HepG2 (cell line): ENCODE data around the gene SUPT6H. TPM values are rescaled to one million over a fixed set of nuclear protein-coding genes. Genes with fewer than 3 reads are reported as not detected.
"Not testable (repeated sequence)": the region's sequence is repeated elsewhere in the genome, so short reads cannot be mapped to it uniquely, and the experiment has no call there.

Source experiments
- ATAC-seq: fragments of 200-7000 bp; cut with Tn5 transposase; 3 replicates; pipeline ENCODE4 v1.9.1; 2020; ENCODE audit warnings: mild to moderate bottlenecking, moderate library complexity
- BruUV-seq: library from RNA; stranded (reverse); fragments of 400-500 nt; replicated peaks from 2 replicates; lab custom pipeline; 2021; lab: Mats Ljungman, UMichigan
- CTCF ChIA-PET: fragments of 300-600 bp; formaldehyde crosslinking; extraction: SDS; loops from one replicate; lab custom pipeline; 2021; ENCODE audit warnings: low total read pairs, inconsistent platforms, low intra/inter-chr PET ratio; lab: Yijun Ruan, JAX
- POLR2A ChIA-PET: fragments of 350-600 bp; sonication (Branson Sonifier 250); formaldehyde crosslinking; loops from one replicate; lab custom pipeline; 2020; ENCODE audit warnings: antibody characterized with exemption, inconsistent platforms; lab: Yijun Ruan, JAX
- DNase-seq: peaks from one replicate; pipeline ENCODE4 v3.0.0-alpha.2; 2015; ENCODE audit warnings: low spot score
- FAIRE-seq: peaks from 3 replicates; lab custom pipeline; 2011; peaks lifted over from hg19 to GRCh38; lab: Jason Lieb, UNC
- H2AFZ ChIP-seq: one replicate; pipeline ENCODE4 v1.6.1; 2011; ENCODE audit warnings: low read length, inconsistent platforms
- H3K27ac ChIP-seq: fragments of 300-600 bp; 3 replicates; pipeline ENCODE4 v1.8.0; 2011; ENCODE audit warnings: mixed run types, mild to moderate bottlenecking, mixed read lengths, low read length, inconsistent platforms; ENCODE audit not compliant: insufficient read depth; ENCODE audit errors: extremely low read length
- H3K27me3 ChIP-seq, 2 experiments: fragments of 200-600 bp in 1 of 2; 2 replicates in 1 of 2; 3 replicates in 1 of 2; pipeline versions ENCODE4 v1.6.0 to v1.8.0; 2011; ENCODE audit warnings: low read length in 2 of 2, mild to moderate bottlenecking in 2 of 2, moderate library complexity in 2 of 2, inconsistent platforms in 1 of 2; ENCODE audit not compliant: insufficient read depth in 2 of 2, control insufficient read depth in 1 of 2
- H3K36me3 ChIP-seq, 2 experiments: fragments of 200-600 bp in 1 of 2; replicated peaks in 1 of 2; 2 replicates in 1 of 2; 3 replicates in 1 of 2; pipeline versions ENCODE4 v1.5.1 to v1.8.0; 2011; ENCODE audit warnings: low read length in 2 of 2, inconsistent platforms in 1 of 2; ENCODE audit not compliant: insufficient read depth in 2 of 2, control insufficient read depth in 1 of 2
- H3K4me1 ChIP-seq: 2 replicates; pipeline ENCODE4 v1.5.1; 2012; ENCODE audit warnings: low read length, inconsistent platforms; ENCODE audit not compliant: insufficient read depth
- H3K4me2 ChIP-seq: 2 replicates; pipeline ENCODE4 v1.6.0; 2011; ENCODE audit warnings: low read depth, low read length, inconsistent platforms
- H3K4me3 ChIP-seq, 3 experiments: fragments of 200-600 bp in 1 of 3; sonication (generic), shearing (Covaris generic) in 1 of 3; replicated peaks in 1 of 3; 2 replicates each; pipeline ENCODE4 v1.5.1; 2011 to 2016; ENCODE audit warnings: low read length in 3 of 3, inconsistent platforms in 2 of 3, low read depth in 2 of 3, mild to moderate bottlenecking in 2 of 3, control low read depth in 1 of 3, mixed read lengths in 1 of 3; ENCODE audit not compliant: insufficient read depth in 1 of 3
- H3K79me2 ChIP-seq: one replicate; pipeline ENCODE4 v1.6.1; 2011; ENCODE audit warnings: low read length, inconsistent platforms; ENCODE audit not compliant: insufficient read depth
- H3K9ac ChIP-seq: 2 replicates; pipeline ENCODE4 v1.6.0; 2011; ENCODE audit warnings: mild to moderate bottlenecking, low read depth, low read length, inconsistent platforms; ENCODE audit not compliant: insufficient read depth
- H3K9me3 ChIP-seq: 2 replicates; pipeline ENCODE4 v1.5.1; 2012; ENCODE audit warnings: mild to moderate bottlenecking, low read length
- H4K20me1 ChIP-seq: 2 replicates; pipeline ENCODE4 v1.6.0; 2011; ENCODE audit warnings: inconsistent platforms, mild to moderate bottlenecking, low read length, moderate library complexity; ENCODE audit not compliant: insufficient read depth
- BORCS8-MEF2B ChIP-seq: sonication (generic); formaldehyde crosslinking; IDR thresholded peaks from 2 replicates; pipeline ENCODE4 v1.8.0; 2022; ENCODE audit warnings: mild to moderate bottlenecking, missing genetic modification reagents
- GATAD1 ChIP-seq: IDR thresholded peaks from 2 replicates; pipeline ENCODE4 v1.6.1; 2016; ENCODE audit warnings: missing genetic modification reagents, missing compliant biosample characterization
- KLF16 ChIP-seq, 2 experiments: sonication (generic) in 1 of 2; formaldehyde crosslinking in 1 of 2; IDR thresholded peaks; 2 replicates each; pipeline versions ENCODE4 v1.6.1 to v1.8.0; 2016 to 2023; ENCODE audit warnings: missing genetic modification reagents in 2 of 2, missing compliant biosample characterization in 1 of 2
- KMT2A ChIP-seq: sonication (generic); formaldehyde crosslinking; IDR thresholded peaks from 2 replicates; pipeline ENCODE4 v1.4.0; 2020; ENCODE audit warnings: missing genetic modification reagents
- PAWR ChIP-seq: sonication (generic); formaldehyde crosslinking; IDR thresholded peaks from 2 replicates; pipeline ENCODE4 v1.4.0; 2020; ENCODE audit warnings: missing genetic modification reagents, mild to moderate bottlenecking, borderline replicate concordance
- POLR2A ChIP-seq, 2 experiments: IDR thresholded peaks; 2 replicates each; pipeline ENCODE4 v1.6.1; 2011; ENCODE audit warnings: low read depth in 2 of 2, low read length in 2 of 2, mild to moderate bottlenecking in 1 of 2, moderate library complexity in 1 of 2; ENCODE audit not compliant: insufficient read depth in 1 of 2
- RBFOX2 ChIP-seq: fragments of 200-400 bp; formaldehyde crosslinking; IDR thresholded peaks from 2 replicates; pipeline ENCODE4 v1.6.1; 2017; ENCODE audit warnings: low read depth, mild to moderate bottlenecking, low read length
- RBM22 ChIP-seq: fragments of 200-400 bp; formaldehyde crosslinking; optimal IDR thresholded peaks from 2 replicates; pipeline ENCODE3; 2017; ENCODE audit warnings: mild to moderate bottlenecking, low read length, moderate library complexity
- SSRP1 ChIP-seq: IDR thresholded peaks from 2 replicates; pipeline ENCODE4 v1.6.1; 2016; ENCODE audit warnings: control low read depth
- TARDBP ChIP-seq: sonication (generic); formaldehyde crosslinking; IDR thresholded peaks from 2 replicates; pipeline ENCODE4 v1.8.0; 2022; ENCODE audit warnings: mild to moderate bottlenecking, missing genetic modification reagents
- TOPORS ChIP-seq: sonication (generic); formaldehyde crosslinking; IDR thresholded peaks from 2 replicates; pipeline ENCODE4 v1.8.0; 2023; ENCODE audit warnings: mild to moderate bottlenecking, missing genetic modification reagents
- ZBTB37 ChIP-seq: sonication (generic); formaldehyde crosslinking; IDR thresholded peaks from 2 replicates; pipeline ENCODE4 v1.4.0; 2020; ENCODE audit warnings: mild to moderate bottlenecking, missing genetic modification reagents
- ZNF263 ChIP-seq: sonication (generic); formaldehyde crosslinking; IDR thresholded peaks from 2 replicates; pipeline ENCODE4 v1.4.0; 2020; ENCODE audit warnings: missing genetic modification reagents
- ZNF335 ChIP-seq: sonication (generic); formaldehyde crosslinking; IDR thresholded peaks from 2 replicates; pipeline ENCODE4 v1.4.0; 2020; ENCODE audit warnings: missing genetic modification reagents
- ZNF552 ChIP-seq: sonication (generic); formaldehyde crosslinking; IDR thresholded peaks from 2 replicates; pipeline ENCODE4 v1.9.0; 2022; ENCODE audit warnings: missing genetic modification reagents, mild to moderate bottlenecking, borderline replicate concordance
- WGBS: methylation state at CpG from one replicate; pipeline ENCODE4 v1.1.6; 2017; ENCODE audit warnings: low lambda C conversion rate; 5-methylcytosine and 5-hydroxymethylcytosine counted together
- in situ Hi-C: cut with HindIII; loops from 2 replicates; pipeline ENCODE4 v1.10.0; 2017; ENCODE audit warnings: low pct_unique_long_range_greater_than_20kb; ENCODE audit not compliant: extremely low pct_ligation_motif_present
- intact Hi-C: fragments of 100-400 bp; cut with micrococcal nuclease; formaldehyde crosslinking; loops from one replicate; pipeline ENCODE4 v1.10.0; 2022; ENCODE audit not compliant: unreplicated experiment
- polyA plus RNA-seq, 8 experiments: library from polyadenylated mRNA; depleted of rRNA in 3 of 8; stranded (reverse) in 7 of 8; unstranded in 1 of 8; fragments of >200 nt; fragmentation: Illumina TruSeq in 4 of 8; extraction: Trizol in 4 of 8; gene quantifications; 2 replicates each; pipeline versions ENCODE4 v1.2.1 to v1.2.3, GENCODE V29; 2011 to 2016; ENCODE audit warnings: low read depth in 4 of 8, missing spikeins in 1 of 8, mixed read lengths in 1 of 8; ENCODE audit not compliant: insufficient read depth in 1 of 8
- total RNA-seq, 5 experiments: library from RNA; depleted of rRNA; stranded (reverse); fragments of >200 nt; fragmentation: Illumina TruSeq; extraction: Trizol; gene quantifications; 2 replicates each; pipeline ENCODE4 v1.2.3, GENCODE V29; 2016; ENCODE audit warnings: low read depth in 1 of 5

SUPT6H gene
- total and polyA plus RNA-seq, 2 of the 13 experiments (the other 11 are each of a cell fraction or from before 2014, with no cell fraction given): 32.7 to 39.9 TPM

GRCh38 chr17:28720997-28721329 lies 59.0 kb downstream of the SUPT6H start:
- TF ChIP-seq KMT2A (CRISPR knock-in tag) (0 out of 2 replicates have a peak, but pooled peaks have one; percentile 1), RBFOX2 (0 out of 2 replicates have a peak, but pooled peaks have one; percentile 38), GATAD1 (0 out of 2 replicates have a peak, but pooled peaks have one; percentile 3)
- TF ChIP-seq, all 625 proteins: peak for 3; not testable (repeated sequence) for 622
- H3K79me2 ChIP-seq: peaks cover 40% of the 10 kb centered on the region
- H3K36me3 ChIP-seq: peaks cover 8 to 38% of the 10 kb centered on the region in 2 experiments; a peak in 4 of 5 replicates
- intact Hi-C loops: loop anchor here (5.0 kb wide), 1 partner anchor 74 kb away; the partner anchor contains the start of gene BLTP2
- peak overlapping the region; percentile 89 for H3K27ac ChIP-seq
- BruUV-seq, DNase-seq, ATAC-seq, H3K9me3 ChIP-seq, FAIRE-seq, H2AFZ ChIP-seq, H3K27me3 ChIP-seq, CTCF ChIA-PET, in situ Hi-C loops: not testable (repeated sequence)
- H3K4me1 ChIP-seq: peaks cover 60% of the 10 kb centered on the region
- peak overlapping the region; percentile 81 to 97 (median 96) for H3K4me3 ChIP-seq
- 6% methylated on average over 19 of the region's 19 CpGs for WGBS
- peak overlapping the region; percentile 98 for H3K9ac ChIP-seq
- H3K4me2 ChIP-seq: peak overlapping the region; percentile 96
- POLR2A ChIA-PET: interaction anchor here (1.8 to 4.2 kb wide), 5 partner anchors 14 to 180 kb away, joined by 7 to 220 read pairs (median 42); partner anchors contain the start of genes PROCA1, SDF2, SUPT6H and TRAF4
- H4K20me1 ChIP-seq: peaks cover 42% of the 10 kb centered on the region

GRCh38 chr17:28722417-28723158 lies 60.6 kb downstream of the SUPT6H start:
- DNase-seq (no peak), ATAC-seq (no peak), FAIRE-seq (no peak)
- H4K20me1 ChIP-seq: peaks cover 42% of the 10 kb centered on the region
- H3K79me2 ChIP-seq: peaks cover 40% of the 10 kb centered on the region
- ChIA-PET POLR2A (interaction anchor here (4.1 to 4.2 kb wide), 2 partner anchors 16 to 21 kb away, joined by 92 to 220 read pairs; partner anchors contain the start of genes PROCA1 and TRAF4), CTCF (no interaction called here)
- H3K9ac ChIP-seq: peak overlapping the region; percentile 45
- peak overlapping the region; percentile 41 for H3K27ac ChIP-seq
- peak overlapping the region; percentile 8 to 97 (median 20); a peak in 2 of 6 replicates for H3K4me3 ChIP-seq
- no TSS peak for BruUV-seq
- H2AFZ ChIP-seq: no peak overlapping the region
- in situ Hi-C loops: no loop called here
- H3K27me3 ChIP-seq: no peaks in the 10 kb centered on the region; a peak in 1 of 5 replicates
- peak overlapping the region; percentile 96 for H3K4me2 ChIP-seq
- 75% methylated on average over 7 of the region's 7 CpGs for WGBS
- H3K9me3 ChIP-seq: no peaks in the 10 kb centered on the region
- H3K4me1 ChIP-seq: peaks cover 64% of the 10 kb centered on the region
- peaks cover 8 to 38% of the 10 kb centered on the region in 2 experiments; a peak in 4 of 5 replicates for H3K36me3 ChIP-seq
- intact Hi-C loops: loop anchor here (5.0 kb wide), 1 partner anchor 75 kb away; the partner anchor contains the start of gene BLTP2
- TF ChIP-seq RBM22 (peak; percentile 53), ZBTB37 (CRISPR knock-in tag) (no peak), ZNF335 (no peak), SSRP1 (CRISPR knock-in tag) (0 out of 2 replicates have a peak, but pooled peaks have one; percentile 28), KLF16 (CRISPR knock-in tag; IDR thresholded peaks at IDR 0.05) (no peak), PAWR (CRISPR knock-in tag) (no peak), BORCS8-MEF2B (CRISPR knock-in tag) (0 out of 2 replicates have a peak, but pooled peaks have one; percentile 6), TARDBP (CRISPR knock-in tag) (0 out of 2 replicates have a peak, but pooled peaks have one; percentile 7), ZNF552 (CRISPR knock-in tag) (no peak), POLR2A (IDR thresholded peaks at IDR 0.05; ENCODE audit: insufficient read depth in 1 of 2, low read depth in 2 of 2, low read length in 2 of 2) (peak in 1 of 2 experiments; percentile 37; a peak in 2 of 4 replicates), ZNF263 (no peak), TOPORS (CRISPR knock-in tag) (peak; percentile 52; the same call in 1 of the 2 replicates)
